ENCODE results near the gene ZBED1. TPM values are rescaled to one million over a fixed set of nuclear protein-coding genes. Genes with fewer than 3 reads are reported as not detected.

The ZBED1 gene
- total RNA-seq, 2 donors from 2014 or later = 19.2 to 33.4 TPM

GRCh38 chrX:2503591-2504500 lies 3.1 kb upstream of the ZBED1 start:
- ATAC-seq = no peak
- Mint-ChIP-seq H3K36me3 (no peaks in the 10 kb centered on the region), H3K9me3 (no peaks in the 10 kb centered on the region), H3K27ac (no peak overlapping the region)
- DNase-seq (ENCODE audit: low spot score in 2 of 2) = peak in 1 of 2 donors; percentile 51

- DNase-seq (ENCODE audit: low spot score in 2 of 2) (peak in 1 of 2 donors; percentile 49), ATAC-seq (no peak)
- no peaks in the 10 kb centered on the region for H3K9me3 Mint-ChIP-seq
- peak overlapping the region in 1 of 2 donors; percentile 76 for H3K27ac Mint-ChIP-seq
- peaks cover 0 to 5% of the 10 kb centered on the region in 2 donors for H3K36me3 Mint-ChIP-seq
These were observed 2.1 kb upstream of the ZBED1 start for GRCh38 chrX:2502668-2503519.

- H3K27ac Mint-ChIP-seq = peak overlapping the region; percentile 72 to 76
- DNase-seq (ENCODE audit: low spot score in 2 of 2) (no peak), ATAC-seq (no peak)
- no peaks in the 10 kb centered on the region for H3K9me3 Mint-ChIP-seq
- H3K36me3 Mint-ChIP-seq = peaks cover 0 to 8% of the 10 kb centered on the region in 2 donors
These were observed 1.4 kb upstream of the ZBED1 start for GRCh38 chrX:2502120-2502667.

DNA sequence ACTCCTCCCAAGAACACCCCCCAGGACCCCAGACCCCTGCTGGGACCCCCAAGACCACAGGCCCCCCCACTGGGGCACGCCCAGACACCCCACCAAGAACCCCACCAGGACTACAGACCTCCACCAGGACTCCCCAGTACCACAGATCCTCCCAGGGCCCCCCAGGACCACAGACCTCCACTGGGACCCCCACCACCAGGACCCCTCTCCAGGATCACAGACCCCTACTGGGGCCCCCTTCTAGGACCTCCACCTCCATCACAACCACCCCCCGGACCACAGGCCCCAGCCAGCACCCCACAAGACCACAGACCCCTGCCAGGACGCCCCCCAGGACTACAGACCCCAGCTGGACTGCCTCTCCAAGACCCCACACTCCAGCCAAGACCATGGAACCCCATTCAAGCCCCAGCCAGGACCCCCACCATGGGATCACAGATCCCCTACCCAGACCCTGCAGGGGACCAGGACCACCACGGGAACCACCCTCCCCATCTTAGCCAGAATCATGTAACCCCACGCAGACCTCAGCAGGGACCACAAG lies 855 bp upstream of the ZBED1 start:
- DNase-seq (ENCODE audit: low spot score in 2 of 2) = peak in 1 of 2 donors; percentile 48
- Mint-ChIP-seq H3K27ac (peak overlapping the region; percentile 72 to 76), H3K9me3 (no peaks in the 10 kb centered on the region), H3K36me3 (peaks cover 0 to 8% of the 10 kb centered on the region in 2 donors)
- ATAC-seq = no peak

DNA sequence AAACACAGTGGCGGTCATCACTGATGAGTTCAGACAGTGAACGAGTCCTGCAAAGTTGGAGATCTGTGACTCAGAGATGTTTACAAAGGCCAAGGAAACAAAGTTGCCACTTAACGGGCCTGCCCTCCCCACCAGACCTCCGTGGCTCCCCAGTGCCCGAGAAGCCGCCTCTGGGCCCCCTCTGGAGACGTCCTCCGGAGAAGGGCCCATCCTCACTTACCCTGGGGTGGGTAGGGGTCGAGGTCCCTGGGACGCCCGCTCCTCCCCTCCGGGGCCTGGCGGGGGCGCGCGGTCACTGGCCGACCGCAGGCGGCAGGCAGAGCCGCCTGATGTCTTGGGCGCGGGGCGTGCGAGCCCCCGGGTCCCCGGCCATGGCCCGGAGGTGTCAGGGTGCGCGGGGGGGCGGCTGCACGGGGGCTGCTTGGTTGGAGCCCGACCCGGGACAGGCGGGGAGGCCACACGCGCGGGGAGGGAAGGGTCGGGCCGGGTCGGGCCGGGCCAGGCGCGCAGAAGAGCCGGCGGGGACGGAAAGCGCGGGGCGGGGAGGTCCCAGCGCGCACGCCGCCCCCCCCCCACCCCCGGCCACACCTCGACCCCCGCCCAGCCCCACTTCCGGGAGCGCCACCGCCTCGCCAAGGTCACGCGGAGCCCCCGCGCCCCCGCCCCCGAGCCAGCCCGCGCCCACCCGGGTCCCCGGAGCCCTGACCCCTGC lies 529 bp downstream of the ZBED1 start:
- Mint-ChIP-seq H3K9me3 (no peaks in the 10 kb centered on the region), H3K27ac (peak overlapping the region; percentile 91 to 94), H3K36me3 (peaks cover 0 to 8% of the 10 kb centered on the region in 2 donors)
- ATAC-seq (peak; percentile 58 to 64), DNase-seq (ENCODE audit: low spot score in 2 of 2) (peak; percentile 36 to 59)

DNA sequence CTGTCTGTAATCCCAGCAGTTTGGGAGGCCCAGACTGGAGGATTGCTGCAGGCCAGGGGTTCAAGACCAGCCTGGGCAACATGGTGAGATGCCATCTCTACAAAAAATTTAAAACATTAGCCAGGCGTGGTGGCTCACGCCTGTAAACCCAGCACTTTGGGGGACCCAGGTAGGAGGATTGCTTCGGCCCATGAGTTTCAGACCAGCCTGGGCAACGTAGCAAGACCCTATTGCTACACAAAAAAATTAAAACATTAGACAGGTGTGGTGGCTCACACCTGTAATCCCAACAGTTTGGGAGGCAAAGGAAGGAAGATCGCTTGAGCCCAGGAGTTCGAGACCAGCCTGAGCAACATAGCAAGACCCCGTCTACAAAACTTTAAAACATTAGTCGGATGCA lies 1.3 kb downstream of the ZBED1 start:
- ATAC-seq (no peak), DNase-seq (ENCODE audit: low spot score in 2 of 2) (peak in 1 of 2 donors; percentile 25)
- peak overlapping the region; percentile 91 to 94 for H3K27ac Mint-ChIP-seq

DNA sequence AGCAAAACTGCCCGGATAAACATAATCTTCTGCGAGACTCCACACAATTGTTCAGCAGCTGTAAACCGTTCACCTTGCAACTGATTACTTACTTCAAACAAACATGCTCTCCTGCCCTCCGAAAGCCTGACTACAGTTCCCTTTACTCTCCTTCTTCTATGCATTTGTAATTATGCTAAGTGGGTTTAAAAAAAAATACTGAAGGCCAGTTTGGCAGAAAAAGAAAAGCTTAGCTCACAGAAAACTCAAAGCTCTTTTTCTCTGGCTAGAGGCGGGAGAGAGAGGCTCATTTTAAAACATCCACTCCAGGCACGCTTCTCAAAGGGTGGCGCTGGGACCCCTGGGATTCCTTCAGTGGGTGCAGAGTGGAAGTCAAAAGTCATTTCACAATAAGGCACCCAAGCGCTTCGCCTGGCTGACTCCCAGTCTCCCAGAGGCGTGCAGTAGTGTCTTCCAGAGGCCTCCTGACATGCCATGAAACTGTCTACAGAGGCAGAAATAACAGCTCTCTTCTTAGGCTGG lies 1.9 kb downstream of the ZBED1 start:
- DNase-seq (ENCODE audit: low spot score in 2 of 2) (peak in 1 of 2 donors; percentile 21), ATAC-seq (no peak)
- Mint-ChIP-seq H3K27ac (peak overlapping the region; percentile 57 to 91), H3K9me3 (no peaks in the 10 kb centered on the region), H3K36me3 (peaks cover 0 to 8% of the 10 kb centered on the region in 2 donors)

More for the DNA sequence above, 1.3 kb downstream of the ZBED1 start:
- Mint-ChIP-seq H3K36me3 (peaks cover 0 to 8% of the 10 kb centered on the region in 2 donors), H3K9me3 (no peaks in the 10 kb centered on the region)

- H3K27ac Mint-ChIP-seq = peak overlapping the region in 1 of 2 donors; percentile 57
These were observed 2.6 kb downstream of the ZBED1 start for GRCh38 chrX:2497961-2498780.

GRCh38 chrX:2495595-2495994 lies 5.2 kb downstream of the ZBED1 start:
- H3K9me3 Mint-ChIP-seq = no peaks in the 10 kb centered on the region
- DNase-seq (ENCODE audit: low spot score in 2 of 2) (no peak), ATAC-seq (peak in 1 of 2 donors; percentile 22)
- no peak overlapping the region for H3K27ac Mint-ChIP-seq
- peaks cover 8 to 21% of the 10 kb centered on the region in 2 donors for H3K36me3 Mint-ChIP-seq

More at GRCh38 chrX:2497961-2498780, 2.6 kb downstream of the ZBED1 start:
- Mint-ChIP-seq H3K36me3 (peaks cover 0 to 8% of the 10 kb centered on the region in 2 donors), H3K9me3 (no peaks in the 10 kb centered on the region)
- peak in 1 of 2 donors; percentile 16 for DNase-seq (ENCODE audit: low spot score in 2 of 2)
- no peak for ATAC-seq

- H3K9me3 Mint-ChIP-seq = no peaks in the 10 kb centered on the region
- peaks cover 11 to 17% of the 10 kb centered on the region in 2 donors for H3K36me3 Mint-ChIP-seq
- DNase-seq (ENCODE audit: low spot score in 2 of 2) (no peak), ATAC-seq (no peak)
- H3K27ac Mint-ChIP-seq = peak overlapping the region in 1 of 2 donors; percentile 63
These were observed 8.1 kb downstream of the ZBED1 start for GRCh38 chrX:2492531-2493218.

- ATAC-seq = no peak
- H3K9me3 Mint-ChIP-seq = no peaks in the 10 kb centered on the region
- DNase-seq (ENCODE audit: low spot score in 2 of 2) = no peak
- peaks cover 11 to 16% of the 10 kb centered on the region in 2 donors for H3K36me3 Mint-ChIP-seq
- H3K27ac Mint-ChIP-seq = no peak overlapping the region
These were observed 10.1 kb downstream of the ZBED1 start for GRCh38 chrX:2490634-2491033.

DNA sequence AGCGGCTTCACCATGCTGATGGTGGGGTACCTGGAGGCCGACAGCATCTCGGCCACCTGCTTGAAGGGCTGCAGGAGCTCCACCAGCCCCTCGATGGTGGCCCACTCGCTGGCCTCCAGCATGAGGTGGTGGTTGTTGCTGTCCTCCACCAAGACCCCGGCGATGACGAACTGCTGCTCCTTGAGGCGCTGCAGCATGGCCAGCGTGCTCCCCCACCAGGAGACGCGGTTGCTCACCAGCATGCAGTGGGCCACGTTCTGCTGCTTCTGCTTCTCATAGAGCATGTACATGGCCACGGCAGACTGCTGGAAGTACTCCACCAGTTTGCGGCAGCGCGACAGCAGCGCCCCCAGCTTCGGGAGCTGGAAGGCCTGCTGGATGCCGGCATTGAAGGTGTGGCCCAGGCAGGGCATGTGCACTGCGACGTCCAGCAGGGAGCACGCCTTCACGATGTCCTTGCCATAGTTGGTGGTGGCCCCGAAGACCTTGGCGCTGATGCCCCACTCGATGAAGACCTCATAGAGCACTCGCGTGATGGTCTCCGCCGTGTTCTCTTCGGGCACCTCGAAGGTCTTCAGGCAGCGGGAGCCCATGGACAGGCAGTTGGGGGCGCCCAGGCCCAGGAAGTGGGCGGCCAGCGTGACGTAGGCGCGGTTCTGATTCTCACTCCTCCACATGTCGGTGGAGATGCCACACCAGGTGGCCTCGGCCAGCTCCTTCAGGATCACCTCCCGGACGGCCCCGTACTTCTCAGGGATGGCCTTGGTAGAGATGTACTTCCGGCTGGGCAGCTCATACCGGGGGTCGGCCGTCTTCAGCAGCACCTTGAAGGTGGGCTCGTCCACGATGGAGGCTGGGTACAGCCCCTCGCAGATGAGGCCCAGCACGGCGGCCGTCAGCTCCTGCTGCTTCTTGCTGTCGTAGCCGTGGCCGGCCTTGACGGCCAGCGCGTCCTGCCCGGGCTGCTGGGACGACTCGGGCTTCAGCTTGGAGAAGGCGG lies 11.0 kb downstream of the ZBED1 start:
- no peak for ATAC-seq
- Mint-ChIP-seq H3K27ac (no peak overlapping the region), H3K36me3 (peaks cover 11 to 16% of the 10 kb centered on the region in 2 donors), H3K9me3 (no peaks in the 10 kb centered on the region)
- no peak for DNase-seq (ENCODE audit: low spot score in 2 of 2)

DNA sequence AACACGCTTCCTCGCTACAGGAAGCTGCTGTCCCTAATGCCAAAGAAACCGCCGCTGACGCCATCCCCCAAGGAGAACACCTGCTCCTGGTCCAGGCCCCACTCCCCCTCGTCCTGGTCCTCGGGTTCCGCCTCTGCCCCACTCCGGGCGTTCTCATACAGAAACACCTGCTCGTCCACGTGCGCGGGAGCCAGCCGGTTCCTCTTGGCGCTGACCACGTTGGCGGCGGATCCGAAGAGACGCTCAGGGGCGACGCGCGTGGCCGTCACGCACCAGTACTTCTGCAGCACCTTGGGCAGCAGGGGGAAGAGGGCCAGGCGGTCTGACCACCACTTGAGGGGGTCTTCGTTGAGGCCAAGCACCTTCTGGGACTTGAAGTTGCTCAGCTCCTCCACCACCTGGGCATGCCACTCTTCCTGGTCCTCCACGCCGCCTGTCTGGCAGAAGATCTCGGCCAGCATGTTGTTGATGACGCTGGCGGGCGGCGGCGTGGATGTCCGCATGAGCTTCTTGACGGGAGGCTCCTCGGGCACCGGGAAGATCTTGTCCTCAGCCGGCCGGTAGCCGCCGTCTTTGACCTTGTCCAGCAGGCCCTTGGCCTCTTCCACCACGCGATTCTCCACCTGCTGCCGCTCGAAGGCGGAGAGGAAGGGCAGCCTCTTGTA lies 12.0 kb downstream of the ZBED1 start:
- ATAC-seq (no peak), DNase-seq (ENCODE audit: low spot score in 2 of 2) (no peak)
- H3K36me3 Mint-ChIP-seq = peaks cover 11 to 16% of the 10 kb centered on the region in 2 donors
- H3K27ac Mint-ChIP-seq = no peak overlapping the region
- no peaks in the 10 kb centered on the region for H3K9me3 Mint-ChIP-seq
